H1 (cell line): Measurements from ENCODE around the gene NAT8L. TPM values are rescaled to one million over a fixed set of nuclear protein-coding genes. Genes with fewer than 3 reads are reported as not detected.

ENCODE experiments used
- RFX5 ChIP-seq: IDR thresholded peaks from 2 replicates; pipeline ENCODE4 v1.6.1; 2011; ENCODE audit warnings: low read depth, low read length, improper control_type of control experiment, borderline replicate concordance
- polyA plus RNA-seq, 7 experiments: library from polyadenylated mRNA; depleted of rRNA in 3 of 7; stranded (reverse) in 5 of 7; unstranded in 2 of 7; fragments of >200 nt in 5 of 7; fragments of 200-250 nt in 2 of 7; gene quantifications; 1 replicate in 5 of 7; 2 replicates in 1 of 7; 4 replicates in 1 of 7; pipeline versions ENCODE4 v1.2.1 to v1.2.3, GENCODE V29; 2011 to 2013; ENCODE audit warnings: missing spikeins in 2 of 7, mixed read lengths in 2 of 7
- total RNA-seq: library from RNA; stranded (reverse); fragmentation: NEBNext Ultra II Directional; extraction: Animal tissue kit (Norgen Biotek cat#: 25700); gene quantifications from 2 replicates; pipeline ENCODE4 v1.2.1, GENCODE V29; 2021

The NAT8L gene
- total and polyA plus RNA-seq, 2 of the 8 experiments (the other 6 are each of a cell fraction or from before 2014, with no cell fraction given): 10.8 TPM

GRCh38 chr4:2066011-2066551 lies 7.0 kb downstream of the NAT8L start (continued):
- no peak for TF ChIP-seq RFX5
